GM23248 (cell line): ENCODE data around the gene PLAAT1.

Experiments used
- EZH2 ChIP-seq: fragments of 200-600 bp; sonication (generic); IDR thresholded peaks from 2 replicates; pipeline ENCODE4 v1.6.1; 2018; ENCODE audit warnings: antibody characterized with exemption, mild to moderate bottlenecking; ENCODE audit not compliant: insufficient read depth, poor library complexity, severe bottlenecking
- EZH2phosphoT487 ChIP-seq: fragments of 200-600 bp; sonication (generic); IDR thresholded peaks from 2 replicates; pipeline ENCODE4 v1.6.1; 2018; ENCODE audit warnings: antibody characterized with exemption, moderate library complexity, mild to moderate bottlenecking, low read depth; ENCODE audit not compliant: insufficient read depth

GRCh38 chr3:193269343-193270028 lies 28.5 kb downstream of the PLAAT1 start:
- no peak for TF ChIP-seq EZH2phosphoT487
- TF ChIP-seq EZH2, result no peak
